Duodenal mucosa (tissue), 2 donors: ENCODE results near the gene DCTN2.

Source experiments
- H3K27ac ChIP-seq: one replicate; pipeline ENCODE4 v1.7.0; 2013; ENCODE audit warnings: low read depth, low read length
- H3K27me3 ChIP-seq, 2 donors: one replicate each; pipeline ENCODE4 v1.7.0; 2013; ENCODE audit warnings: low read length in 2 of 2, control low read depth in 1 of 2; ENCODE audit not compliant: insufficient read depth in 2 of 2, control insufficient read depth in 1 of 2
- H3K36me3 ChIP-seq, 2 donors: one replicate each; pipeline ENCODE4 v1.7.0; 2013; ENCODE audit warnings: low read length in 2 of 2, control low read depth in 1 of 2; ENCODE audit not compliant: insufficient read depth in 2 of 2, control insufficient read depth in 1 of 2
- H3K4me1 ChIP-seq, 2 donors: one replicate each; pipeline ENCODE4 v1.7.0; 2013; ENCODE audit warnings: low read length in 2 of 2, control low read depth in 1 of 2; ENCODE audit not compliant: insufficient read depth in 2 of 2, control insufficient read depth in 1 of 2
- H3K4me3 ChIP-seq, 2 donors: one replicate each; pipeline ENCODE4 v1.7.0; 2013; ENCODE audit warnings: low read length in 2 of 2, low read depth in 1 of 2
- H3K9ac ChIP-seq, 2 donors: one replicate each; pipeline ENCODE4 v1.7.0; 2013; ENCODE audit warnings: low read length in 2 of 2, low read depth in 1 of 2
- H3K9me3 ChIP-seq, 2 donors: one replicate each; pipeline ENCODE4 v1.7.0; 2013; ENCODE audit warnings: low read length in 2 of 2, control low read depth in 1 of 2; ENCODE audit not compliant: control insufficient read depth in 1 of 2

The DCTN2 gene

DNA sequence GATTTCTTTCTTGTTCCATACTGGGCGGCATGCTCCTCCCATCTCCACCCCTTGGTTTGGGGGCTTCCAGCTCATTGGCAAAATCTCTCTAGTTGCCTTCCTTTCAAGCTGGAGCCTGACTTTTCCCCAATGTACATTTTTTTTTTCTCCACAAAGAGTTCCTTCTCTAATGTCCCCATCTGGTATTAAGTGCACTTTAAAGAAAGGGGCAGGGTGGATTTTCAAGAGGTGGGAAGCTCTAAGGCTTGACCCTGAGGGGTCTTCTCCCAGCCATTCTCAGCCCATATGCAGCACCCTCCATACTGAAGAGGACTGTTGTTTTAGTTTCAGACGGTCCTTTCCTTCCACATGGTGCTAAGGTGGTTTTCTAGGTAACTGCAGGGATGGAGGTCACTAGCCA, 38.2 kb upstream of the DCTN2 start:
- H3K4me1 ChIP-seq = no peaks in the 10 kb centered on the region
- H3K9me3 ChIP-seq = no peaks in the 10 kb centered on the region
- no peak overlapping the region for H3K4me3 ChIP-seq
- H3K27ac ChIP-seq = no peak overlapping the region
- H3K27me3 ChIP-seq = peaks cover 0 to 10% of the 10 kb centered on the region in 2 donors
- H3K9ac ChIP-seq = no peak overlapping the region
- H3K36me3 ChIP-seq = no peaks in the 10 kb centered on the region

DNA sequence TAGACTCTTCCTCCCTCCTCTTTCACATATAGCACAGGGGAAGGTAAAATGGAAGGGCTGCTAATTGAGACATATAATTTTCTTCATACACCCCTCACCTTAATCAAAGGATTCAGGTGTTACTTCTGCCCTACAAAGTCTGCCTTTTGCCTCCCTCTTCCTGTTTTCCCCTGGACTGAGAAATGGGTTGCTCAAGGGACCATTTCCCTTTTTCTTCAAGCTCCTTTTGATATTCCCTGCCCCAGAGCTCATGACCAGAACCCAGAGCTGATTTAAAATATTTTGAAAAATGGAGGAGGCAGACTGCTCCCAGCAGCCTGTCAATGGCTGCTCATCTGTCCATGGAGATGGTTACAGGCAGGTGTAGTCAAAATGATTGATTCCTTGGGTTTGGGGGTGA, 37.7 kb upstream of the DCTN2 start:
- Histone ChIP-seq H3K9ac (no peak overlapping the region), H3K36me3 (no peaks in the 10 kb centered on the region), H3K27ac (no peak overlapping the region), H3K4me1 (peaks cover 0 to 3% of the 10 kb centered on the region in 2 donors), H3K9me3 (no peaks in the 10 kb centered on the region), H3K27me3 (peaks cover 0 to 10% of the 10 kb centered on the region in 2 donors), H3K4me3 (no peak overlapping the region)

DNA sequence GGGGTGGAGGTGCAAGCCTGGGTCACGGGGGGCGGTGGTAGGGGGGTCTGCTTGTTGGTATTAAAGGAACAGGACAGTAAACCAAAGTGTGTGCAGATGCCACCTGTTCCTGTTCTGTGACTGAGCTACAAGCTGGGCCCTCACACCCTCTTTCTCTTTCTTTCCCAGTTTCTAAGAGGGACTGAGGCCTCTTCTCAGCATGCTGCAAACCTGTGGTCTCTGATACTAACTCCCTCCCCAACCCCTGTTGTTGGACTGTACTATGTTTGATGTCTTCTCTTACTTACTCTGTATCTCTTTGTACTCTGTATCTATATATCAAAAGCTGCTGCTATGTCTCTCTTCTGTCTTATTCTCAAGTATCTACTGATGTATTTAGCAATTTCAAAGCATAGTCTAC, 37.1 kb upstream of the DCTN2 start:
- Histone ChIP-seq H3K4me3 (no peak overlapping the region), H3K27me3 (peaks cover 0 to 10% of the 10 kb centered on the region in 2 donors), H3K36me3 (no peaks in the 10 kb centered on the region), H3K4me1 (peaks cover 0 to 7% of the 10 kb centered on the region in 2 donors), H3K27ac (no peak overlapping the region), H3K9me3 (no peaks in the 10 kb centered on the region), H3K9ac (no peak overlapping the region)

DNA sequence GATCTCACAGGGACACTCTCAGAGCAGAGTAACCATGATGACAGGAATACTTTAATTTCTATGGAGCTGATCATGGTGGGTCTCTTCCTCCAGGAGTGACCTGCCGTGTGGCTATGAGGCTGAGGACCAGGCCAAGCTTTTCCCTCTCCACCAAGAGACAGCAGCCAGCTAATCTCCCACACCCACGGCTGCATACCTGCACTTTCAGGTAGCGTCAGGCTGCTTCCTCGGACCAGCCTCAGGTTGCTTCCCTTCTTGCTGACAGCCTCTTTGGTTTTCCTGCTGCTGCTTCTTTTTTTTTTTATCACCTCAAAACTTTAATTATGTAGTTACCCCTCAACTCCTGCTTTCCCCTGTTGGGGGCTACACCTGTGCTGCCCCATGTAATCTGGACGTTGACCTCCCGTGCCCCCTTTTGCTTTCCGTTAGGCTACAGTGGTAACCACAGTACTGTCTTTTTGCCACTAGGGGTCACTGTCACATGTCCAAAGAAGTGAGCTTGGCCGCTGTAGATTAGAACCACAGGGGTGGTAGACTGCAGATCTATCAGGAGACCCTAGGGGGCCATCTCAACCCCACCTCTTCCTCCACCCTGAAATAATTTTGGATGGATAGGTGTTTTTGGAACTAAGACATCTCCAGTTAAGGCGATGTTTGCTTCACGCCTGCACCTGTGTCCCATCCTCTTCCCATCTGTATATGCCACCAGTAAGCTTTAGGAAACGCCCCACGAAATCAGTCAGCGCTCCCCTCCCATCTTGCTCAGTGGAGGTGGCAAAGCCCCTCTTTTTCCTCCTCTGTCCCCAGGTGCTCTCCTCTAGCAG, 36.2 kb upstream of the DCTN2 start:
- no peak overlapping the region for H3K9ac ChIP-seq
- peaks cover 0 to 9% of the 10 kb centered on the region in 2 donors for H3K27me3 ChIP-seq
- H3K4me1 ChIP-seq = peaks cover 0 to 7% of the 10 kb centered on the region in 2 donors
- H3K27ac ChIP-seq = no peak overlapping the region
- no peaks in the 10 kb centered on the region for H3K36me3 ChIP-seq
- no peak overlapping the region for H3K4me3 ChIP-seq
- H3K9me3 ChIP-seq = no peaks in the 10 kb centered on the region

DNA sequence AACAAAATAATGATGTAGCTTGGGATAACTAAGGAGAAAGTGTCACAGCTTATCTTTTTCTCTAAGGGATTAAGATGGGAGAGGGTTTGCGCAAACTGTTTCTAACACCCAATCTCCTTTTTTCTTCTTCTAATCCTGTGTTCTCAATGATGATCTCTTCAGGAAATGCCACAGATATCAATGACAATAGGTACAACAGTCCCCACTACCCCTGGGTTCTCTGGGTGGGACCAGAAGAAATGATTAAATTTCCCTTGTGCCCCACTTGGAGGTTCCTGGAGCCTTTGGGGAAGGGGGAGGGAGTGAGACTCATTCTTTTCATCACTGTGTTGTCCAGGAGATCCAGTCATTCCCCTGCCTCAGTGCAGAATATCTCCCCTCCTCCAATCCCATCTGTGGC, 35.4 kb upstream of the DCTN2 start:
- Histone ChIP-seq H3K4me1 (peaks cover 0 to 7% of the 10 kb centered on the region in 2 donors), H3K9me3 (no peaks in the 10 kb centered on the region), H3K9ac (no peak overlapping the region), H3K27ac (no peak overlapping the region), H3K27me3 (peaks cover 0 to 4% of the 10 kb centered on the region in 2 donors), H3K36me3 (no peaks in the 10 kb centered on the region), H3K4me3 (no peak overlapping the region)

DNA sequence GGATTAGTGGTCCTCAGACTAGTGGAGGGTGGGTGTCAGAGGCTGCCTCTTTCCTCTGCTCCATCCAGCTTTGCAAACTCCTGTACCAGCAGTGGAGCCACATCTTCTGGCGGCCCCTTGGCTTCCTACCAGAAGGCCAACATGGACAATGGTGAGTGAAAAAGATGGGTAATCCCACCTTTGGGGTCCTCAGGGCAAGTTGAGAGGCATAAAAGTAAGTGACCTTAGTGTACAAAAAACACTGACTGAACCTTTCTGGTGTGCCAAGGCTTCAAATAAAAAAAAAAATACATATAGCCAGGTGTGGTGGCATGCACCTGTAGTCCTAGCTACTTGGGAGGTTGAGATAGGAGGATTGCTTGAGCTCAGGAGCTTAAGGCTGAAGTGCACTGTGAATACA, 34.8 kb upstream of the DCTN2 start:
- Histone ChIP-seq H3K4me1 (peaks cover 0 to 7% of the 10 kb centered on the region in 2 donors), H3K4me3 (no peak overlapping the region), H3K9ac (no peak overlapping the region), H3K27me3 (peaks cover 0 to 4% of the 10 kb centered on the region in 2 donors), H3K9me3 (no peaks in the 10 kb centered on the region), H3K27ac (no peak overlapping the region), H3K36me3 (no peaks in the 10 kb centered on the region)

DNA sequence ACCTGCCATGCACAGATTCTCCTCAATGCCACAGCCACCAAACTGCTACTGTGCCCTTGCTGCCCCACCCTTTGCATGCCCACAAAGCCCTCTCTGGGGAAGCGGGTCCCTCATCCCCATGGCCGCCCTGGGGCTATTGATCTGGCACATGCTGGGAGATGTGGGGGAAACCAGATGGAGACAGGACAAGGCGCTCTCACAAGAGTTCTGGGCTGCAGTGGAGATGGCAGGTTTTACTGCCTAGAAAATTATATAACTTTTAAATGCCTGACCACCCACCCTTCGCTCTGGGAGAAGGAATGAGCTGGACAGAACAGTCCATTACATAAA, 33.4 kb upstream of the DCTN2 start:
- peaks cover 0 to 7% of the 10 kb centered on the region in 2 donors for H3K4me1 ChIP-seq
- H3K27ac ChIP-seq = no peak overlapping the region
- H3K9ac ChIP-seq = no peak overlapping the region
- no peaks in the 10 kb centered on the region for H3K36me3 ChIP-seq
- no peak overlapping the region for H3K4me3 ChIP-seq
- H3K9me3 ChIP-seq = no peaks in the 10 kb centered on the region
- H3K27me3 ChIP-seq = peaks cover 0 to 4% of the 10 kb centered on the region in 2 donors

DNA sequence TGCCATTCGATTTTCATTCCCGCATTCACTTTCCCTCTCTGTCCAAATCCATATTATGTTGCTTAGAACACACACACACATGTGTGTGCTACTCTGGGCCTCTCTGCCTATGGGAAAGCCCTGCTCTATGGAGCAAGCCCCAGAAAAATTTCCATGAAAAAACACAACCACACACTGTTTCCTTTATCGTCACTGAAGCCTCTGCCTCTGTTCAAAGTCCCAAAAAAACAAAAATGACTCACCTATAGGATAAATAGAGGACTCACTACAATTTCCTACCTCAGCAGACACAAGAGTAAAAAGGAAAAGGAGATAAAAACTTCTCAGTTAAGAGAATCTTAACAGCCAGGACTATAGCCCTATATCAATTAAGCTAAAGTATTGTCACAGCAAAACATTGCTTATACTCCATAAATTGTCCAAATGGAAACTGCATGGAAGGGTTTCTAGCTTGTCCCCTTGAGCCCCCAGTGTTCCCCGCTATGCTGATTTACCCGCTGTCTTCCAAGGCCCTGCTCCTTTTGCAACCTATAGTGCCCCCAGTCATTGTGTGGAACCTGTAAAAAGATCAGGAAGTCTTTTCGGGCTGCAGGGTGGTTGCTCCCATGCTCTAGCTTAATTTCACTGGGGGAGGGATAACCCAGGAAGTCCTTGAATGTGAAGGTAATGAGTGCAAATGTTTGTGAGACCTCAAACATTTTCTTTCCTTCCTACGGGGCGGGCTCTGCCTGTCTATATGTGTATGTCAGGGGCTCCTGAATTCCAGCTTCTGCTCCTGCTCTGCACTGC, 32.9 kb upstream of the DCTN2 start:
- H3K4me1 ChIP-seq = peaks cover 0 to 7% of the 10 kb centered on the region in 2 donors
- no peaks in the 10 kb centered on the region for H3K9me3 ChIP-seq
- no peaks in the 10 kb centered on the region for H3K36me3 ChIP-seq
- H3K27ac ChIP-seq = no peak overlapping the region
- peaks cover 0 to 4% of the 10 kb centered on the region in 2 donors for H3K27me3 ChIP-seq
- no peak overlapping the region for H3K9ac ChIP-seq
- H3K4me3 ChIP-seq = no peak overlapping the region

DNA sequence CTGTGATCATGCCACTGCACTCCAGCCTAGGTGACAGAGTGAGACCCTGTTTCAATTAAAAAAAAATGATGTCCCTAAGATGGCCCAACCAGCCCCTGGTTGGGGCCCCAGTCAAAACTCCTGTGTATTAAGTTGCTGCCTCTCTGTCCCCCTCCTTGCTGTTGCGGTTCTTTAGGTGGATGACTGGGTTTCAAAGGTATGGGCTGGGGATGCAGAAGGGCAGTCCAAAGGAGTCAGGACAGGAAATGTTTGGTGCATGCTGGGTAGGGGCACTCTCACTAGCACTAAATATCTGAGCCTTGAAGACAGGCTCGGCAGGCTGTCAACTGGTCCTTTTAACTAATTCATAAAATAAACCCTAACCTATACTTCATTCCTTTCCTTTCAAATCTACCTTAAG, 32.0 kb upstream of the DCTN2 start:
- Histone ChIP-seq H3K36me3 (no peaks in the 10 kb centered on the region), H3K27ac (no peak overlapping the region), H3K4me3 (no peak overlapping the region), H3K9ac (no peak overlapping the region), H3K4me1 (peaks cover 0 to 7% of the 10 kb centered on the region in 2 donors), H3K27me3 (peaks cover 0 to 4% of the 10 kb centered on the region in 2 donors), H3K9me3 (no peaks in the 10 kb centered on the region)

DNA sequence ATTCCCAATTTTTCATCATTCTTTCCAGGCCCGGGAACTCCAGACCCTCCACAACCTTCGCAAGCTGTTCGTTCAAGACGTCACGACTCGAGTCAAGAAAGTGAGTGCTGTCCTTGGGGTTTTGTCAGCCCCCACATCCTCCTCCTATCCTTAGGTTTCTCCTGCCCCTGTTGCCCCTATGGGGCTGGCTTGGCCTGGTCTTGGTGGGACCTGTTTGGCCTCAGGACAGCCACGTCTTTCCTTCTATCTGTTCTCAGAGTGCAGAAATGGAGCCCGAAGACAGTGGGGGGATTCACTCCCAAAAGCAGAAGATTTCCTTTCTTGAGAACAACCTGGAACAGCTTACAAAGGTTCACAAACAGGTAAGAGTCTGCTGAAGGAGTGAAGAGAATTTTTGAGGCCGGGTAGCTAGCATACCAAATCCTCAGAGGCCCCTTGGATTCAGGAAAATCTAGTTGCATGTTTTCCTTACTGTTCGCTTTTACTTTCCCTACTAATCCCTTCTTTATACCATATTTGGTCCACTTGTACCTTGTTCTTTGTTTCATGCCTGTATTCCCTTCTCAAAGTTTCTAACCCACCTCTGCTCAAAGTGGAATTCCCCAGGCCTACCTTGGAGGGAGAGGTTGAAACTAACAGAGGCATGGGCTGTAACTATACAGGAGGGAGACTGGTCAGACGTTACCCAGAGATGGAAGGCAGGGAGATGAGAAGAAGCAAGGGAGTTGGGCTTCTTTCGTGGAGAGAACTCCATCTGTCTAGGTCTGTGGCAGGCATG, 31.2 kb upstream of the DCTN2 start:
- no peak overlapping the region for H3K27ac ChIP-seq
- no peaks in the 10 kb centered on the region for H3K36me3 ChIP-seq
- no peak overlapping the region for H3K9ac ChIP-seq
- H3K9me3 ChIP-seq = no peaks in the 10 kb centered on the region
- H3K4me1 ChIP-seq = peaks cover 0 to 7% of the 10 kb centered on the region in 2 donors
- H3K4me3 ChIP-seq = no peak overlapping the region
- H3K27me3 ChIP-seq = peaks cover 0 to 4% of the 10 kb centered on the region in 2 donors
